Liver (tissue), 3 donors: ENCODE results near the gene AP5S1.

ENCODE experiments used
- ATF3 ChIP-seq: IDR thresholded peaks from 2 replicates; pipeline ENCODE4 v1.6.1; 2016; ENCODE audit warnings: antibody characterized with exemption
- CTCF ChIP-seq: fragments of 150-350 bp; IDR thresholded peaks from 2 replicates; pipeline ENCODE4 v1.5.1; 2017; ENCODE audit warnings: improper control_type of control experiment, low read depth, low read length; ENCODE audit not compliant: missing input control
- FOXA1 ChIP-seq: IDR thresholded peaks from 2 replicates; pipeline ENCODE4 v1.6.1; 2016; ENCODE audit warnings: antibody characterized with exemption
- GABPA ChIP-seq, 2 donors: IDR thresholded peaks in 1 of 2; conservative IDR thresholded peaks in 1 of 2; 2 replicates each; pipeline ENCODE4 v1.6.1; 2016; ENCODE audit warnings: antibody characterized with exemption in 2 of 2, mild to moderate bottlenecking in 1 of 2, moderate library complexity in 1 of 2
- HNF4A ChIP-seq, 2 donors: conservative IDR thresholded peaks; 2 replicates each; pipeline ENCODE4 v1.6.1; 2016; ENCODE audit warnings: antibody characterized with exemption in 2 of 2, mild to moderate bottlenecking in 2 of 2
- SP1 ChIP-seq: IDR thresholded peaks from 2 replicates; pipeline ENCODE4 v1.6.1; 2018; ENCODE audit warnings: antibody characterized with exemption, mild to moderate bottlenecking
- TAF1 ChIP-seq: conservative IDR thresholded peaks from 2 replicates; pipeline ENCODE4 v1.6.1; 2016; ENCODE audit warnings: antibody characterized with exemption, mild to moderate bottlenecking
- YY1 ChIP-seq: IDR thresholded peaks from 2 replicates; pipeline ENCODE4 v1.6.1; 2016; ENCODE audit warnings: antibody characterized with exemption, mild to moderate bottlenecking
- donor health status: healthy.
- donor health status: healthy.

- TF ChIP-seq GABPA (IDR thresholded peaks at IDR 0.05 in 1 of 2, conservative IDR thresholded peaks at IDR 0.05 in 1 of 2) (no peak), CTCF (no peak), SP1 (no peak), ATF3 (no peak), HNF4A (conservative IDR thresholded peaks at IDR 0.05) (no peak), TAF1 (no peak), FOXA1 (no peak), YY1 (no peak)
These were observed 45.6 kb downstream of the AP5S1 start for GRCh38 chr20:3865887-3866407.
